Measurements from ENCODE around the gene SPAG16. TPM values are rescaled to one million over a fixed set of nuclear protein-coding genes. Genes with fewer than 3 reads are reported as not detected.

The SPAG16 gene
- total and polyA plus RNA-seq, 8 donors = 11.1 to 47.4 (median 42.3) TPM

DNA sequence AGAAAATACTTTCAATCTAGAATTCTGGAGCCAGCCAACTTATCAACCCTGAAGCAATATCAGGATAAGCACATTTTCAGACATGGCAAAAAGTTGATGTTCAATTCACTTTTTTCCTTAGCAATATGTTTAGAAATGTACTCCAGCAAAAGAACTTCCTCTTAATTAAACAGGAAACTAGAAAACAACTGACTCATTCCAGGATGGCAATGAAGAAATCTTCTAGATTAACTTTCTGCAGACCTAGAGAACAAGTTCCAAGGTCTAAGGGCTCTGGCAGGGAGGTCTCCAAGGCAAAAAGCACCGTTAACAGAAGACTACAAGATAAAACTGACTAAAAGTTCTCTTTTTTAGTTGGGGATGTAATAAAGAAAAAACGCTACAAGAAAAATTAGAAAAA lies 1057.4 kb downstream of the SPAG16 start:
- H3K4me3 ChIP-seq = no peak overlapping the region
- DNase-seq (no peak), ATAC-seq (no peak)
- intact Hi-C loops (cut with DNase I) = no loop called here
- H3K4me1 ChIP-seq = no peaks in the 10 kb centered on the region
- no peaks in the 10 kb centered on the region for H3K27me3 ChIP-seq
- TF ChIP-seq, protein P1, sequence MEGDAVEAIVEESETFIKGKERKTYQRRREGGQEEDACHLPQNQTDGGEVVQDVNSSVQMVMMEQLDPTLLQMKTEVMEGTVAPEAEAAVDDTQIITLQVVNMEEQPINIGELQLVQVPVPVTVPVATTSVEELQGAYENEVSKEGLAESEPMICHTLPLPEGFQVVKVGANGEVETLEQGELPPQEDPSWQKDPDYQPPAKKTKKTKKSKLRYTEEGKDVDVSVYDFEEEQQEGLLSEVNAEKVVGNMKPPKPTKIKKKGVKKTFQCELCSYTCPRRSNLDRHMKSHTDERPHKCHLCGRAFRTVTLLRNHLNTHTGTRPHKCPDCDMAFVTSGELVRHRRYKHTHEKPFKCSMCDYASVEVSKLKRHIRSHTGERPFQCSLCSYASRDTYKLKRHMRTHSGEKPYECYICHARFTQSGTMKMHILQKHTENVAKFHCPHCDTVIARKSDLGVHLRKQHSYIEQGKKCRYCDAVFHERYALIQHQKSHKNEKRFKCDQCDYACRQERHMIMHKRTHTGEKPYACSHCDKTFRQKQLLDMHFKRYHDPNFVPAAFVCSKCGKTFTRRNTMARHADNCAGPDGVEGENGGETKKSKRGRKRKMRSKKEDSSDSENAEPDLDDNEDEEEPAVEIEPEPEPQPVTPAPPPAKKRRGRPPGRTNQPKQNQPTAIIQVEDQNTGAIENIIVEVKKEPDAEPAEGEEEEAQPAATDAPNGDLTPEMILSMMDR (IDR thresholded peaks at IDR 0.05) = no peak
- H3K9me3 ChIP-seq = no peaks in the 10 kb centered on the region
- no peak overlapping the region for H3K27ac ChIP-seq
- H3K36me3 ChIP-seq = no peaks in the 10 kb centered on the region

DNA sequence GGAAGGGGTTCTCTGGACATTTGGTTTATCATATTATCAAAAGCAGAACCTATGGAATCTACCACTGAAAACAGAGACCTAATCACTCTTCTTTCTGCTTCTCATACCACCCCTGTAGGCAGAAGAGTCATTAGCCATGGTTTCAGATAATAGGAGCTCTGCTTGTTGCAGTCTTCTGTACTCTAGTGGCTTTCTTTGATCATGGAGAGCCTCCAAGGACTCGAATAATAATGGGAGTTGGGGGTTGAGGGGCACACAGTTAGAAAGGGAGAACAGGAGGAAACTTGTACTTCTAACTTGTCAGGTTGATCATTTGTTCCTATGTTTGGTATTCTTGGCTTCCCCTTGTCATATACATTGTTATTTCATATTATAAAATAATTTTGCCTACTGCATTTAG lies 1074.2 kb downstream of the SPAG16 start:
- no peak for ATAC-seq

DNA sequence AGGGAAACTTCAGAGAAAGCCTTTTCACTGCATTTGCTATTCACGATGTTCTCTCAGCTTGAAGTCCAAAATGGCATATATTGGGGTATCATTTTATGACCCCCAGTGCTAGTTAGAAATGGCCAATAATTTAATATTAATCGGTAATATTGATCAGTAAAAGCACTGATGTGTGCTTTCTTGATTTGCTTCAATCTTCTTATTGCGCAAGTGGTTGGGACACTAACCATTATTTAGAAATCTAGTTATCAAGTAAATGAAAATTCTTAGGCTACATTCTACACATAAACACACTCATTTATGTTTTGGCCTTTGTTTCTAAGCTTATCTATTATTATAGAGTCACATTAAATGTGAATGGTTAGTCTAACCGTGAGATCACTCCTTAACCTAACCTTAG lies 1076.9 kb downstream of the SPAG16 start:
- intact Hi-C loops (cut with DNase I) = no loop called here
- no peak for ATAC-seq

More for the DNA sequence above, 1074.2 kb downstream of the SPAG16 start:
- Histone ChIP-seq H3K9me3 (peaks cover 0 to 10% of the 10 kb centered on the region in 2 donors), H3K36me3 (no peaks in the 10 kb centered on the region), H3K4me3 (no peak overlapping the region), H3K27ac (no peak overlapping the region), H3K4me1 (no peaks in the 10 kb centered on the region), H3K27me3 (no peaks in the 10 kb centered on the region)
- no peak for DNase-seq
- TF ChIP-seq, protein P1 (IDR thresholded peaks at IDR 0.05) = no peak
- intact Hi-C loops (cut with DNase I) = no loop called here

DNA sequence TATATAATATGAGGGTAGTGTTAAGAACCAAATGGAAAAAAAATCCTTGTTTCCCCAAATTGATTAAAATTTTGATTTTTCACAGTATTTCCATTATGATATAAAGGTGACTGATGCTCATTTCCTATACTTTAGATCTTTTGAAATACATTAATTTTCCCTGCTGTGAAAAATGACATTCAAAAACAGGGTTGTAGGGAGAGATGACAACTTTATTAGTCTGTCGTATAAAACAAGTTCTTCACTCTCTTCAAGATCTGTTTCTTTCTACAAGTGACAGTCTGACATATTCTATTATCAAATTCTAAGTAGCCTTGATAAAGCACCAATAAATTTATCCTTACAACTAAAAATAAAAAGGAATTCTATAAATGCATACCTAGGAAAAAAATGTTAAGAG lies 1081.3 kb downstream of the SPAG16 start:
- H3K4me1 ChIP-seq = no peaks in the 10 kb centered on the region
- no peaks in the 10 kb centered on the region for H3K9me3 ChIP-seq
- no peak for ATAC-seq
- intact Hi-C loops (cut with DNase I) = no loop called here
- no peak overlapping the region for H3K27ac ChIP-seq
- TF ChIP-seq, protein P1 (IDR thresholded peaks at IDR 0.05) = no peak
- H3K36me3 ChIP-seq = no peaks in the 10 kb centered on the region
- H3K4me3 ChIP-seq = no peak overlapping the region
- H3K27me3 ChIP-seq = no peaks in the 10 kb centered on the region
- no peak for DNase-seq

More for the DNA sequence above, 1076.9 kb downstream of the SPAG16 start:
- H3K9me3 ChIP-seq = peaks cover 0 to 9% of the 10 kb centered on the region in 2 donors
- H3K36me3 ChIP-seq = no peaks in the 10 kb centered on the region
- no peaks in the 10 kb centered on the region for H3K27me3 ChIP-seq
- TF ChIP-seq, protein P1 (IDR thresholded peaks at IDR 0.05) = no peak
- no peak for DNase-seq
- H3K4me3 ChIP-seq = no peak overlapping the region
- no peak overlapping the region for H3K27ac ChIP-seq
- H3K4me1 ChIP-seq = no peaks in the 10 kb centered on the region

DNA sequence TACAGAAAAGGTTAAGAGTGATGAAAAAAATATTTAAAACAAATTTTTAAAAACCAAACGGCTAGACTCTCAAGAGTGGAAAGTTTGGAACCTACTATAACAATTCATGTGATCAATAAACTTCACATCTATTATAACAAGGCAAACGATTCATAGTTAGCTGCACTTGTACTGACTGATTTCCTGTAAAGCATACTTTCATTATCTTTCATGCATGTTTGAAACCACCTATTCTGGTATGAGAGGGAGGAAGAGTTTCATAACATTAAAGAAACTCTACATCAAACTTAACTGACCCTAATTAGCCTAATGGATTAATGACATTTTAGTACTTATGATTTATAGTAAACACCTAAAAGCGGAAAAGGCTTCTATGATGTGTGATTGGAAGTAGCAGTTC lies 1082.9 kb downstream of the SPAG16 start:
- no peak for DNase-seq
- H3K4me3 ChIP-seq = no peak overlapping the region
- TF ChIP-seq, protein P1 (IDR thresholded peaks at IDR 0.05) = no peak
- H3K9me3 ChIP-seq = no peaks in the 10 kb centered on the region
- H3K27ac ChIP-seq = no peak overlapping the region
- no peaks in the 10 kb centered on the region for H3K27me3 ChIP-seq
- intact Hi-C loops (cut with DNase I) = no loop called here
- no peaks in the 10 kb centered on the region for H3K36me3 ChIP-seq
- no peak for ATAC-seq
- H3K4me1 ChIP-seq = no peaks in the 10 kb centered on the region
